ENCODE data around the gene ANTXR1.
A peak's percentile ranks its signal among the peaks of the same experiment; 100 is the strongest.

The ANTXR1 gene

GRCh38 chr2:69020496-69021426, 7.8 kb downstream of the ANTXR1 start:
- TF ChIP-seq CTCF (conservative IDR thresholded peaks at IDR 0.05; ENCODE audit: control insufficient read depth, insufficient read depth, low read depth, low read length) = no peak
- no peak overlapping the region for H3K4me3 ChIP-seq (ENCODE audit: control insufficient read depth, low read depth, low read length)
- peak; percentile 41 for DNase-seq (ENCODE audit: low read depth)

- no peak for DNase-seq (ENCODE audit: low read depth)
- no peak for TF ChIP-seq CTCF (conservative IDR thresholded peaks at IDR 0.05; ENCODE audit: control insufficient read depth, insufficient read depth, low read depth, low read length)
- H3K4me3 ChIP-seq (ENCODE audit: control insufficient read depth, low read depth, low read length) = no peak overlapping the region
Measured at GRCh38 chr2:69021727-69022126, 8.7 kb downstream of the ANTXR1 start.

- TF ChIP-seq CTCF (conservative IDR thresholded peaks at IDR 0.05; ENCODE audit: control insufficient read depth, insufficient read depth, low read depth, low read length) = no peak
- no peak overlapping the region for H3K4me3 ChIP-seq (ENCODE audit: control insufficient read depth, low read depth, low read length)
- DNase-seq (ENCODE audit: low read depth) = peak; percentile 28
Measured at GRCh38 chr2:69022548-69022947, 9.6 kb downstream of the ANTXR1 start.

- H3K4me3 ChIP-seq (ENCODE audit: control insufficient read depth, low read depth, low read length) = no peak overlapping the region
- no peak for DNase-seq (ENCODE audit: low read depth)
- TF ChIP-seq CTCF (conservative IDR thresholded peaks at IDR 0.05; ENCODE audit: control insufficient read depth, insufficient read depth, low read depth, low read length) = no peak
Measured at GRCh38 chr2:69023236-69023635, 10.3 kb downstream of the ANTXR1 start.

- TF ChIP-seq CTCF (conservative IDR thresholded peaks at IDR 0.05; ENCODE audit: control insufficient read depth, insufficient read depth, low read depth, low read length) = peak; percentile 58
- DNase-seq (ENCODE audit: low read depth) = peak; percentile 61
Measured at GRCh38 chr2:69026026-69026425, 13.0 kb downstream of the ANTXR1 start.

GRCh38 chr2:69026691-69027459, 13.9 kb downstream of the ANTXR1 start:
- no peak for TF ChIP-seq CTCF (conservative IDR thresholded peaks at IDR 0.05; ENCODE audit: control insufficient read depth, insufficient read depth, low read depth, low read length)
- no peak overlapping the region for H3K4me3 ChIP-seq (ENCODE audit: control insufficient read depth, low read depth, low read length)
- no peak for DNase-seq (ENCODE audit: low read depth)

More at GRCh38 chr2:69026026-69026425, 13.0 kb downstream of the ANTXR1 start:
- H3K4me3 ChIP-seq (ENCODE audit: control insufficient read depth, low read depth, low read length) = no peak overlapping the region

Data from fibroblast of mammary gland (primary cell).